Measurements from ENCODE around the gene PRUNE1.

Gene PRUNE1

GRCh38 chr1:151008244-151009205 lies at the start of gene PRUNE1:
Gene PRUNE1 (plus strand): TSS chr1:151008449. CDS start chr1:151008633, 184 bp downstream.
- Mint-ChIP-seq H3K9me3 (ENCODE audit: low read depth) (no peaks in the 10 kb centered on the region), H3K4me1 (ENCODE audit: low read depth) (peaks cover 82% of the 10 kb centered on the region), H3K4me3 (peak within 1 kb of the TSS; percentile 98), H3K27me3 (no peaks in the 10 kb centered on the region), H3K27ac (peak within 1 kb of the TSS; percentile 96), H3K36me3 (peaks cover 2% of the 10 kb centered on the region)

- Mint-ChIP-seq H3K4me1 (ENCODE audit: low read depth) (no peaks in the 10 kb centered on the region), H3K4me3 (no peak overlapping the region), H3K9me3 (ENCODE audit: low read depth) (no peaks in the 10 kb centered on the region), H3K27me3 (no peaks in the 10 kb centered on the region), H3K36me3 (no peaks in the 10 kb centered on the region), H3K27ac (no peak overlapping the region)
Observed at GRCh38 chr1:150960646-150961045, 47.6 kb upstream of the PRUNE1 start.

DNA sequence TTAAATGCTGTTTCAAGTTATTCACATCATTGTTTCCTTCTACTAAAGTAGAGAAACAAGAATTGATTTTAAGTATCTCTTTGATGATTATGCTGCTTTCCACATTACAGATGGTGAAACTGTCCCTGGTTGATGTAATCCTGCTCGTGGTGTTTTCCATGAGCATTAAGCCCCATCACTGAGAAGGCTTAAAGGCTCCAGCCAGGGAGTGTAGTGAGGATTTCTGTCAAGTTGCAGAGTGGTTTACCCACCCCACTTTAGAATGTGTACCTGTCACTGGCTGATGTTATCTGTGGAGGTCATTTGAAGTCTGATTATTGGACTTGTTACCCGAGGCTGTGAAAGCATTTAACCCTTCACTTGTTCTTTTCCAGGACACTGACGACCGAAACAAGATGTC lies 46.5 kb upstream of the PRUNE1 start:
- Mint-ChIP-seq H3K27me3 (no peaks in the 10 kb centered on the region), H3K36me3 (no peaks in the 10 kb centered on the region), H3K9me3 (ENCODE audit: low read depth) (no peaks in the 10 kb centered on the region), H3K4me3 (no peak overlapping the region), H3K27ac (peak overlapping the region; percentile 73), H3K4me1 (ENCODE audit: low read depth) (no peaks in the 10 kb centered on the region)

DNA sequence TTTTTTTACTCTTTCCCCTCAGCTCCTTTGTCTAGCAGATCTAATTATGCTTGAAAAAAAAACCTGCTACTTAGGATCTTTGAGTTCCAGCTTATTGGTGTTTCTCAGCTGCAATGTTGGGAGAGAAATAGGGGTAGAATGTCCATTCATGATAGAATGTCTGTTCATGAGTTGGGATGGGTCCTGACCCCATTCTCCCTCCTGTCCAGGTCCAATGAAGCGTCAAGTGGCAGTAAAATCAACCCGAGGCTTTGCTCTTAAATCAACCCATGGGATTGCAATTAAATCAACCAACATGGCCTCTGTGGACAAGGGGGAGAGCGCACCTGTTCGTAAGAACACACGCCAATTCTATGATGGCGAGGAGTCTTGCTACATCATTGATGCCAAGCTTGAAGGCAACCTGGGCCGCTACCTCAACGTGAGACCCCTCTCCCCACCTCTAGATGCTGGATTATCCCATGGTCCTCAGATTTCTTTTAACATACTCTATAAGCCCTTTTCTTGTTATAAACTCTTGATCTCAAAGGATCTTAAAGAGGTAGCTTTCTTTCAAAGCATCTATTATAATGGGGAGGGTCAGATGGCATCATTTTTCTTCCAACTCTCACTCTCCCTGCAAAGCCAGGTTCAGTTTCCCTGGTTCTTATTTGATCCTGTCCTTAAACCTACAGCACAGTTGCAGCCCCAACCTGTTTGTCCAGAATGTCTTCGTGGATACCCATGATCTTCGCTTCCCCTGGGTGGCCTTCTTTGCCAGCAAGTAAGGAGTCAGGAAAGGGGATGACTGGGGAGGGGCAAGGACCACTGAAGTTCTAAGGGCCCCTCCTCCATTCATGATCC lies 44.7 kb upstream of the PRUNE1 start:
- Mint-ChIP-seq H3K36me3 (no peaks in the 10 kb centered on the region), H3K9me3 (ENCODE audit: low read depth) (no peaks in the 10 kb centered on the region), H3K4me3 (no peak overlapping the region), H3K27ac (peak overlapping the region; percentile 22), H3K4me1 (ENCODE audit: low read depth) (no peaks in the 10 kb centered on the region), H3K27me3 (no peaks in the 10 kb centered on the region)

GRCh38 chr1:150964164-150964489 lies 44.1 kb upstream of the PRUNE1 start:
- Mint-ChIP-seq H3K27me3 (no peaks in the 10 kb centered on the region), H3K4me1 (ENCODE audit: low read depth) (peaks cover 2% of the 10 kb centered on the region), H3K36me3 (no peaks in the 10 kb centered on the region), H3K27ac (peak overlapping the region; percentile 22), H3K9me3 (ENCODE audit: low read depth) (no peaks in the 10 kb centered on the region), H3K4me3 (no peak overlapping the region)

- no peaks in the 10 kb centered on the region for H3K9me3 Mint-ChIP-seq (ENCODE audit: low read depth)
- H3K27ac Mint-ChIP-seq: peak overlapping the region; percentile 54
- H3K4me3 Mint-ChIP-seq: no peak overlapping the region
- peaks cover 5% of the 10 kb centered on the region for H3K4me1 Mint-ChIP-seq (ENCODE audit: low read depth)
- no peaks in the 10 kb centered on the region for H3K27me3 Mint-ChIP-seq
- H3K36me3 Mint-ChIP-seq: no peaks in the 10 kb centered on the region
Observed at GRCh38 chr1:150965605-150966004, 42.6 kb upstream of the PRUNE1 start.

DNA sequence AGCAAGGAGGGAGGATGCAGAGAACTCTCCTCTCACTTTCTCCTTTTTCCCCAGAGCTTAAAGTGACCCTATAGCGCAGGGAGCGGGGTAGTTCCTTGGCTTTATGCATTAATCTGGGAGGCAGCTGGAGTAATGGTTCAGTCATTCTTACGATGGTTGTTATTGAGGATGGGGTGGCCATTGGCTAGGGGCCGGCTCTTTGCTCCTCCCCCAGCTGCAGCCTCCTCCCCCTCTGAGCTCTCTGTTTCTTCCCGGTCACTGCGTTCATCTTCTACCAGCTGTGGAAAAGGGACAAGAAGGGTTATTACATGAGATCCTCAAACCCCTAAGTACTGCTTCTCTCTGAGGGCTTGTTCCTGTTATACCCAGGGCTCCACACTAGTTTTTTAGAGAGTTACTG lies 42.2 kb upstream of the PRUNE1 start:
- no peaks in the 10 kb centered on the region for H3K27me3 Mint-ChIP-seq
- no peaks in the 10 kb centered on the region for H3K36me3 Mint-ChIP-seq
- peak overlapping the region; percentile 46 for H3K27ac Mint-ChIP-seq

GRCh38 chr1:150967936-150968335 lies 40.3 kb upstream of the PRUNE1 start:
- H3K9me3 Mint-ChIP-seq (ENCODE audit: low read depth): no peaks in the 10 kb centered on the region
- no peaks in the 10 kb centered on the region for H3K27me3 Mint-ChIP-seq
- H3K27ac Mint-ChIP-seq: peak overlapping the region; percentile 2
- peaks cover 28% of the 10 kb centered on the region for H3K4me1 Mint-ChIP-seq (ENCODE audit: low read depth)
- no peak overlapping the region for H3K4me3 Mint-ChIP-seq
- no peaks in the 10 kb centered on the region for H3K36me3 Mint-ChIP-seq

More for the DNA sequence above, 42.2 kb upstream of the PRUNE1 start:
- H3K4me1 Mint-ChIP-seq (ENCODE audit: low read depth): peaks cover 9% of the 10 kb centered on the region
- H3K9me3 Mint-ChIP-seq (ENCODE audit: low read depth): no peaks in the 10 kb centered on the region
- H3K4me3 Mint-ChIP-seq: no peak overlapping the region

DNA sequence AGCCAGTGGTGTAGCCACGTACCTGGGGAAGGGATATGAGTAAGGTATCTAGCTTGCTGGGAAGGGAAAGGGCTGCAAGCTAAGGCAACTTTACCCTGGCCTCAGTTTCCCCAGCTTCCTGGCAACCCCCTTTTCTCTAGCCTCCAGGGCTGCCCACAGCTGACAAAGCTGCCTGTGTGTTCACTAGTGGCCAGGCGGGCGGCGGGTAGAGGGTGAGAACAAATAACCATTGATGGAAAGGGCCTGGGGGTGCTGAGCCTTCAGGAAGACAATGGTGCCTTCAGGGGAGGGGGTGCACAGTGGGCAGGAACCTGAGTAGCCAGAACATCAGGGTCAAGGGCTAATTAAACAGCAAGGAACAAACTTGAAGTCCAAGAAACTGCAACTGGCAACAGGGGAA lies 39.8 kb upstream of the PRUNE1 start:
- Mint-ChIP-seq H3K27ac (peak overlapping the region; percentile 71), H3K27me3 (no peaks in the 10 kb centered on the region), H3K4me3 (no peak overlapping the region), H3K9me3 (ENCODE audit: low read depth) (no peaks in the 10 kb centered on the region), H3K4me1 (ENCODE audit: low read depth) (peaks cover 33% of the 10 kb centered on the region), H3K36me3 (no peaks in the 10 kb centered on the region)

DNA sequence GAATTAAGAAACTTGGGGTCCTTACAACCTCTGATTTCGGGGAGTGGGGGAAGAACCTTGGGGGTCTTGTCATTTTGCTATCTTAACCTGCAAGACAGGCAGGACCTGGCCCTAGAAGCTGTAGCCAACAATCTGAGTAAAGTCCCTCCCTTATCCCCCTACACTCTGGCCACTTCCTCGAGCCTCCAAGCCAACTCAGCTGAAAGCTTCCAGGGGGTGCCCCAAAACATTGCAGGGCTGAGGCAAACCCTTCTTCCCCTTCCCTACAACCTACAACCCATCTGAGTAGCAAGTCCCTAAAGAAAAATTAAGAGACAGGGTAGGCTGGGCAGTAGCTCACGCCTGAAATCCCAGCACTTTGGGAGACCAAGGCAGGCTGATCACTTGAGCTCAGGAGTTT lies 38.6 kb upstream of the PRUNE1 start:
- Mint-ChIP-seq H3K4me1 (ENCODE audit: low read depth) (peaks cover 34% of the 10 kb centered on the region), H3K36me3 (no peaks in the 10 kb centered on the region), H3K9me3 (ENCODE audit: low read depth) (no peaks in the 10 kb centered on the region), H3K4me3 (no peak overlapping the region), H3K27me3 (no peaks in the 10 kb centered on the region), H3K27ac (no peak overlapping the region)

DNA sequence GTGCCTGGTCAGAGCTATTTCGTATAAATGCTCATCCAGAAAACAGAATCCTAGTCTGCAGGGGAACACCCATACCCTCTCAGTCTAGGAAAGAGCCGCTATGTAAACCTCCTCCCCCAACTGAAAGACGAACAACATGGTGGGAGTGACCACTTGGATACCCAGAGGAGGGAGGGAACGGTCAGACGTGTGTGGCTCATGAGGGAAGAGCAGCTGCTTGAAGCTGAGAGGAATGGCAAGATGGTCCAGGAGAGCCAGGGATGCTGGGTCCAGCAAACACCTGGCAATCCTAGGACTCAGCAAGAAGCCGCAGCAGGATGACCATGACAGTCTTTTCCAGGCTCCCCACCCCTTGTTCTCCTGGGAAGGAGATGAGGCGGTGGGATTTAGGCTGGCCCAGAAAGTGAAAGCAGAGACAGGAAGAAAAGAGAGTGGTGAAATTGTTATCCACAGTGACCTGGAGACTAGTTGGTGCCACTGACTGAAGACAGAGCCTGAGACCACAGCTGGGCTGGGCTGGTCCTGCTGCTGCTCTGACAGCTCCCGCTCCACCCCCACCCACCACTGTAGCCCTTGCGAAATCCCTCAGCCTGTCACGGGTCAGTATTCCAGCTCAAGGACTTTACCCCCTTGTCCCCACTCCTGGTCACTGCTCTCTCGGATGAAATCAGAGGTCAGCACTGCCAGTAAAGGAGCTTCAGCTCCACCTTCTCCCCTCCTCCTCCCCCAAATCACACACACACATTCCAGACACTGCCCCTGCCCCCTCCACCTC lies 37.3 kb upstream of the PRUNE1 start:
- Mint-ChIP-seq H3K27me3 (no peaks in the 10 kb centered on the region), H3K27ac (peak overlapping the region; percentile 90), H3K36me3 (no peaks in the 10 kb centered on the region), H3K4me3 (peak overlapping the region; percentile 93), H3K9me3 (ENCODE audit: low read depth) (no peaks in the 10 kb centered on the region), H3K4me1 (ENCODE audit: low read depth) (peaks cover 38% of the 10 kb centered on the region)

DNA sequence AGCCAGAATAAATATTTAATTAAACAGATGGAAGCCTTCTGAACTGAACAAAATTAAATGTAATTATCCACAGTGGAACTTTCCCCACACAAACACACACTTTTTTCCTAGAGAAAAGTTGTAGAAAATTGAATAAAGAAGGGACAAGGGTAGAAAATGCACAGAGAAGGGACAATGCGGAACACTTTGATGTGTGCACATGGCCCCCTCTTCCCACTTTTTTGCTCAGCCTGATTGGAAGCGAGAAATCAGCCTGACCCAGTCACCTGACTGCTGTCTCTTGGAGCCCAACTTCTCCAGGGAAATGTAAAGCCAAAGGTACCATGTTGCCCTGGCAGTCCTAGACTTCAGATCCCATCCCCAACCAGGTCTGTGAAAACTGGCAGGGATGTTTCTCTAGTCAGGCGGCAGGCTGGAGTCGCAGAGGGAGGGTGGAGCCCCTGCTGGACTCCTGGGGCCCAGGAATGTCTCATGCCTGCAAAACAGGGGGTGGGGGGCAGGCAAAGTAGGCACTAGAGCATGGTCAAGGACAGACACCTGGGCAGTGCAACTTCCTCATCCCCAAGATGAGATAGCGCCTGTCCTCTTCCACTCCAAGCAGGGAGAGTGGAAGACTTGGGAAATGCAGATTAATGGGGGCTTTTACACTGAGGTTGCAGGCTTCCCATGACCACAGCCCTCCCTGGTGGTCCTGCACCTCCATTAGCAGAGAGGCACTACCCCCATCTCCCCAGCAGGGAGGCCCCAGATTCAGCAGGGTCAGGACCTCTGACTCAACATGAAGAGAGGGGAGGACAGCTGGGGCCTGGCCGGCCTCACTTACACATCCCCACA lies 36.4 kb upstream of the PRUNE1 start:
- Mint-ChIP-seq H3K27ac (peak overlapping the region; percentile 90), H3K9me3 (ENCODE audit: low read depth) (no peaks in the 10 kb centered on the region), H3K4me1 (ENCODE audit: low read depth) (peaks cover 46% of the 10 kb centered on the region), H3K27me3 (no peaks in the 10 kb centered on the region), H3K36me3 (no peaks in the 10 kb centered on the region), H3K4me3 (peak overlapping the region; percentile 93)

- peaks cover 53% of the 10 kb centered on the region for H3K4me1 Mint-ChIP-seq (ENCODE audit: low read depth)
- no peaks in the 10 kb centered on the region for H3K9me3 Mint-ChIP-seq (ENCODE audit: low read depth)
- no peaks in the 10 kb centered on the region for H3K27me3 Mint-ChIP-seq
- H3K27ac Mint-ChIP-seq: peak overlapping the region; percentile 90
- no peaks in the 10 kb centered on the region for H3K36me3 Mint-ChIP-seq
- peak overlapping the region; percentile 93 for H3K4me3 Mint-ChIP-seq
Observed at GRCh38 chr1:150972417-150972940, 35.8 kb upstream of the PRUNE1 start.
